CD4-positive, alpha-beta T cell treated with Interleukin-15 for 4 hours (primary cell): ENCODE data around the gene GDPGP1.
"Not testable (repeated sequence)": the region's sequence is repeated elsewhere in the genome, so short reads cannot be mapped to it uniquely, and the experiment has no call there.

Experiments used
- DNase-seq: peaks from one replicate; pipeline ENCODE4 v3.0.0-alpha.2; 2020; ENCODE audit warnings: low spot score

GDPGP1 gene

GRCh38 chr15:90234096-90234988 lies at the start of gene GDPGP1:
Gene GDPGP1, plus strand, starts transcription at chr15:90234209. Its CDS starts 6,700 bp downstream, at chr15:90240909.
- DNase-seq, result no peak

DNA sequence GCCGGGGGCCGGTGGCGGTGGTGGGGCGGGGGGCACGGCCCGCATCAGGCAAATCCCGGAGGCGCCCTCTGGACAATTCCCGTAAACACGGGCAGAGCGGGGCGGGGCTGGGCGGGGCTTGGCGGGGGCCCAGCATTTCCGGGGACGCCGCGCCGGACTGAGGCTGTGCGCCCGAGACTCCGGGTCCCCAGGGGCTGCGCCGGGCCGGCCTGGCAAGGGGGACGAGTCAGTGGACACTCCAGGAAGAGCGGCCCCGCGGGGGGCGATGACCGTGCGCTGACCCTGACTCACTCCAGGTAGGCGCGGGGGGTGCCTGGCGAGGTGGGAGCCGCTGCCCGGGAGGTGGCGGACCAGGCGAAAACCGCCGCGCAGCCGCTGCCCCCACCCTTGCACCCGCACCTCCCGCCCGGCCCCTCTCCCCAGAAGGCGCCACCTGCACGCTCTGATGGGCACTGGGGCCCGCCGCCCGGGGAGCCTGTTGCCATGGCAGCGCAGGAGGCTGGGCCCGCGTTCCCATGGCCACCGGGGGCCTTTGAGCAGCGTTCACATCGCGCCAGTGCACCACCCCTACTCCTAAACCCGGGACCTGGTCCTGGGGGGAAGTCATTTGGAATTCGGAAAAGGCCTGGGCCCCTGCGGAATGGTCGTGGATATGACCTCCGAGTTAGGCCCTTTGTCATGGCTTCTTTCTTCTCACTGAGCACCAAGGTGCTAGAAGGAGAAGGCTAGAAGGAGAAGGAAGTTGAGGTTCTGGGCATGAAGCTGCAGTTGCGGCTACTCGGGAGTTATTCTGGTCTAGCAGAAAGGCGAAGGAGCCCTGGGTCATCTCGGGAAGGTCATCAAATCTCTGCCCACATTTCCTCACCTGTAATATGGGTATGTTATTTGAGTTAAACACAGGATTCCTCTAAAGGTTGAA lies 49.0 kb upstream of the GDPGP1 start:
- peak; percentile 43 for DNase-seq

DNA sequence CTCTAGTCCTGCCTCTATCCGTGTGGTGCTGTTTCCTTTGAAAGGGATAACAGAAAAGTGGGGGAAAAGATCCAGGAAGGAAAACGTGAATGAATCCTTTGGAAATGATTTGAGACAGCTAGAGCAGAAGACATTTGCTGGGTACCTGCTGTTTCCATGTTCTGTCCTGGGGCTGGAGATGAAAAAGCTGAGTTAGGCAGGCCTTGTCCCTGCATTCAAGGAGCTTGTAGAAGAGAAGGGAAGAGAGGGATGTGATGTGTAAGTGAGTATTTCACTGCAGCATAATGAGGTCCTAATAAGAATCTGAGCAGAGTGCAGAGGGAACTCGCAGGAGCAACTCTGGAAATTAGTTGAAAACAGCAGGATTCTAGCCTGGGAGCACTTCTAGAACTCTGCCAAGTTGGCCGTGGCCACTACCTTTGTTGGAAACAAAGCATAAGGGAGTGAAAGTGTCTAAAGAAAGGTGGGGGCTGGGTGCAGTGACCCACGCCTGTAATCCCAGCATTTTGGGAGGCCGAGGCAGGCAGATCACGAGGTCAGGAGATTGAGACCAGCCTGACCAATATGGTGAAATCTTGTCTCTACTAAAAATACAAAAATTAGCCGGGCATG lies 46.6 kb upstream of the GDPGP1 start:
- DNase-seq, result no peak

- not testable (repeated sequence) for DNase-seq
Measured at GRCh38 chr15:90188065-90188464, 45.9 kb upstream of the GDPGP1 start.

DNA sequence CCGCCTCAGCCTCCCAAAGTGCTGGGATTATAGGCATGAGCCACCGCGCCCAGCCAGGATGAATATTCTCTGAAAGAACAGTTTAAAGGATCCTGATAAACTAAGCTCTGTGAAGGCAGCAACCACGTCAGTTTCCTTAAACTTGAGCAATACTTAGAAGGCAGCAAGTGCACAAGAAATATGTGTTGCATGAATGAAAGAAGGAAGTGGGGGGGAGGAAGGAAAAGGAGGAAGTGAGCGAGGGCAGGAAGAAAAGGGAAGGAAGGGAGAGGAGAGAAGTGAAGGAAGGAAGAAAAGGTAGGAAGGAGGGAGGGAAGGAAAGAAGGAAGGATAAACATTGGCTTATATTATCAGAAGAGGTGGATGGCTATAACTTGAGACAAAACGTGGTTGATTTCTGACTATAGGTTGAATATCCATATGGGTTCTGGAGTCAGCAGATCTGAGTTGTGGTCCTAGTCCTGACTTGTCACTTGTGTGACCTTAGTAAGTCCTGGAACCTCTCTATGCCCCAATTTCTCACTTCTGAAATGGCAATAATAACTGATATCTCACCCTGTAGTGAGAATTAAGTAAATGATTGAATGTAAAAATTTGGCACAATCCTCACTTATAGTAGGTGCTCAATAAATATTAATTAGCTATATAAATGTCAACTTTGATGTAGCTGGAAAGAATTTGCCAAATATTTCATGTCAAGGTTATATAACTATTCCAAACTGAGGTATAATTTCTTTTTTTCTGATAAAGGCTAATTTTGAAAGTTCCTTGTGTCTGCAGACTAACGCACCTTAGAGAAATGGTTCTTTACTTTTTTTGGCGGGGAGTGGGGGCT lies 44.9 kb upstream of the GDPGP1 start:
- no peak for DNase-seq

DNA sequence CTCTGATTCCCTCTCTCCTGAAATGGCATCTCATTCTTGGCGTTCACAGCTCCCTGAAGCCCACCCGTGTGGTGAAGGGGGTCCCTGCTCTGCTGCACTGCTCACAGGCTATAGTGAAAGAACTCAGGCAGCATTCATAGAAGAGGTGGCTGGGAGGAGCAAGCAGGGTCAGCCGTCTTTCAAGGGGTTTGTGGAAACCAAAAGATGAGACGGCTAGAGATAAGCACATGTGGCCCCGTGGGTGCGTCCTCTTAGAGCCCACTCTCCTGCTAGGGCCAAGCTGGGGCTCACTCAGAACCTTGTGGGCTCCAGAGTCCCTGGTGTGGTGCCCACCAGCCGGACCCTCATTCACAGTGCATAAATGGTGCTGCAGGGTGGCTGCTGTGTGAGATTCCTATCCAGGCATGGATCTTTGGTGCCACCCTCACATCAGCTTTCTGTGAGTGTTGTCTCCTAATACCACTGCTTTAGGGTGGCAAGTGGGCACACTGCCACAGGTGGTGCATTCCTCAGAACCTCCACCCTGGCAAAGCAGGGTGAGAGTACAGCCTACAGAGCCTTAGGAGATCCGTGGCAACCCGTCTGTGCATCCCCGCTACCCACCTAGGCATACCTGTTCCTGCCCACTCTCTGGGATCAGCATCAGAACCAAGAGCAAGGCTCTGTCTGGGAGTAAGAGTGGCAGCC lies 44.1 kb upstream of the GDPGP1 start:
- no peak for DNase-seq

DNA sequence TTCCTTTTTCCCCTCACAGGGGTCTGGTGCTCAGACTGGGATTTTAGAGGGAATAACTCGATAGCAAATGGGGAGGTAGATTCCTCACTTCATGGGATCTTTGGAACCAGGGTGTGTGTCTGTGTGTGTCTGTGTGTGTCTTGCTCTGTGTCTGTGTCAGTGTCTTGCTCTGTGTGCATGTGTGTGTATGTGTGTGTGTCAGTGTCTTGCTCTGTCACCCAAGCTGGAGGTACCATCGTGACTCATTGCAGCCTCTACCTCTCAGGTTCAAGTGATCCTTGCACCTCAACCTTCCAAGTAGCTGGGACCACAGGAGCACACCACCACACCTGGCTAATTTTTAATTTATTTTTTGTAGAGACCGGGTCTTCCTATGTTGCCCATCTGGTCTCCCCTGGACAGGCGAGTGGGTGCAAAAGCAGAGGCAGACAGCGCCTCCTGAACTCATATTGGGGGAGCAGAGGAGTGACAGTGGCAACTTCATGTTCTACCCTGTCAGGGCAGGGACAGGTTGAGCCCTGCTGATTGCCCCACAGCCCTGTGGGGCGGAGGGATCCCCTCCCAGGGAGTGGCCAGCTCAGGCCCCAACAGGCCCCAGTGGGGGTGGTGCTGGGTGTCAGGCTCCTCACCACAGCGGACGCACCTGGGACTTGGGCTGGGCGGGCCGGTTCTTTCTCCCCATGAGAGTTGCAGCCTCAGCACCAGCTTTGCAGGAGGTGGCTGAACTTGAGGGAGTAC lies 43.2 kb upstream of the GDPGP1 start:
- DNase-seq, result no peak

GRCh38 chr15:90191344-90191687 lies 42.7 kb upstream of the GDPGP1 start:
- no peak for DNase-seq

- DNase-seq, result peak; percentile 21
Measured at GRCh38 chr15:90191794-90192509, 42.1 kb upstream of the GDPGP1 start.

- no peak for DNase-seq
Measured at GRCh38 chr15:90192961-90193786, 40.8 kb upstream of the GDPGP1 start.

DNA sequence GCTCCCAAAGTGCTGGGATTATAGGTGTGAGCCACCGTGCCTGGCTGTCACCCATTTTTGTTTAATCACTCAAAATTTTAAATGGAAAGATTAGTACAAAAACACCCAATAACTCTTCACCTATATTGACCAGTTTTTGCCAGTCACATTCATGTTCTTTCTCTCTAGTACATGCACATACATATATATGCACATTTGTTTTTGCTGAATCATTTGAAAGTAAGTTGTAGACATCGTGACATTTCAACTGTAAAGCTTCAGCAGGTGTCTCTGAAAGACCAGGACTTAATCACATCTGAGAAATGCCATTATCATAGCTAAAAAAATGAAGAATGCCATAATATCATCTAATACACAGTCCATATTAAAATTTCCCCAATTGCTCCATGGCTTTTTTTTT lies 39.4 kb upstream of the GDPGP1 start:
- no peak for DNase-seq

DNA sequence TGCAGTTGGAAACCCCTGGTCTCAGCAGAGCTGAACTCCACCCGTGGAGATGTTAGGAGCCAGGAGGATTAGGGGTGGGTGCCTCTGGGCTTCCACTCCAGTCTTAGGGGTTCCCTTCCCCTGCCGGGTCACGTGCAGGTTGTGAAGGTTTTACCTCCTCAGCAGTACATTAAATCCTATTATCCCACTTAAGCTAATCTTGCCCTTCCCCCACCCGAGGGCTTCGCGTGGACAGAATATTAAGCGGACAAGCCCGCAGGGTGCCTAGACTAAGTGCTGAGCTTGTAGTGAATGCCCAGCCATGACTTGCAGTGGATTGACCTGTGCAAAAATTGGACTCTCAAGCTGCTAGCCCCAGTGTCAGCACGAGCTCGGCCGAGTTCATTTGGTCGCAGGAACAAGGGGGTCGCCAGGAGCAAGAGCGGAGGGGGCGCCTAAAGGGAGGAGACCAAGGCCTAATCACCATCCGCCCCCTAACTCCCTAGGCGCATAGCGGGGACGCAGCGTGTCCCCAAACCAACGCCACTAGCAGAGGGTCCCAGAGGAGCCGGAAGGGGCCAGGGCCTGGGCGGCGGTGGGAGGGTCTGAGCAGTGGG lies 33.4 kb upstream of the GDPGP1 start:
- DNase-seq, result no peak

DNA sequence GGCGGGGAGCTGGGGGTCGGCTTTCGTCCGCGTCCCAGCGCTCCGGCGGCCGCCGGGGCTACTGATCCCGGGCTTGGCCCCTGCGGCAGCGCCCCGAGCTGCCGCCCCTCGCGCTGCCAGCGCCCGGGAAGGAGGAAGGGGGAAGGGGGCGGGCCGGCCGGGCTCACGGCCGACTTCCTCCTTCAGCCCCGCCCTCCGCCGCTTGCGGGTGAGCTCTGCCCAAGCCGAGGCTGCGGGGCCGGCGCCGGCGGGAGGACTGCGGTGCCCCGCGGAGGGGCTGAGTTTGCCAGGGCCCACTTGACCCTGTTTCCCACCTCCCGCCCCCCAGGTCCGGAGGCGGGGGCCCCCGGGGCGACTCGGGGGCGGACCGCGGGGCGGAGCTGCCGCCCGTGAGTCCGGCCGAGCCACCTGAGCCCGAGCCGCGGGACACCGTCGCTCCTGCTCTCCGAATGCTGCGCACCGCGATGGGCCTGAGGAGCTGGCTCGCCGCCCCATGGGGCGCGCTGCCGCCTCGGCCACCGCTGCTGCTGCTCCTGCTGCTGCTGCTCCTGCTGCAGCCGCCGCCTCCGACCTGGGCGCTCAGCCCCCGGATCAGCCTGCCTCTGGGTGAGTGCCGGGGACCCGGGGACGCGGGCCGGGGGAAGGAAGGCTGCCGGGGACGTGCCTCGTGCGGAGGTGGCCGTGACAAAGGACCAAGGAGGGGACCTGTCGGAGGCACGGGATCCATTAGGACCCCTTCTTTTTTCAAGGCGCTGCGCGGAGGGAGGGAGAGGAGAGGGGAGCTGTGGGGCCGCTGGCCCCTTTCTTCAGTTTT lies 32.7 kb upstream of the GDPGP1 start, which contains the start of gene SEMA4B:
Gene SEMA4B, plus strand, starts transcription at position 201 of the 814 bp plus-strand sequence. Its CDS starts 249 bp downstream, at position 450.
- peak; percentile 55 for DNase-seq

GRCh38 chr15:90201944-90202375 lies 32.0 kb upstream of the GDPGP1 start:
- DNase-seq, result no peak

GRCh38 chr15:90202929-90203328 lies 31.1 kb upstream of the GDPGP1 start:
- DNase-seq, result no peak

DNA sequence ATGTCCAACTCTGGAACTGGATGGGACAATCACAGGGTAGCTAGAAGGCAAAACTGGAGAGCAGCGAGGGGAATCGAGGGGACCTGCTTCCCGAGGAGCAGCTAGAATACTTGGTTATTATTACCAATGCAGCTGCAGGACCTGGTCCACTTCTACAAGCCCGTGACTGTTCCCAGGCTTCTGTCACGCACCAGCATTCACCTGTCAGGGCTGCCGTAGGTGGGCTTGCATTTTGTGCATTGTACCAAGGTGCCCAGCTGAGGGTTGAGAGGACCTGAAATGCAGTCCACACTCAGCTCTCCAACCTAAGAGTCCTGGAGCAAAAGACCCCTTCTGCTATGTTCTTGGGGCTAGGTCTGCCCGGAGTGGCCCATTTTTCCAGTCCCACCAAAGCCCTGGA lies 30.5 kb upstream of the GDPGP1 start:
- DNase-seq, result no peak

DNA sequence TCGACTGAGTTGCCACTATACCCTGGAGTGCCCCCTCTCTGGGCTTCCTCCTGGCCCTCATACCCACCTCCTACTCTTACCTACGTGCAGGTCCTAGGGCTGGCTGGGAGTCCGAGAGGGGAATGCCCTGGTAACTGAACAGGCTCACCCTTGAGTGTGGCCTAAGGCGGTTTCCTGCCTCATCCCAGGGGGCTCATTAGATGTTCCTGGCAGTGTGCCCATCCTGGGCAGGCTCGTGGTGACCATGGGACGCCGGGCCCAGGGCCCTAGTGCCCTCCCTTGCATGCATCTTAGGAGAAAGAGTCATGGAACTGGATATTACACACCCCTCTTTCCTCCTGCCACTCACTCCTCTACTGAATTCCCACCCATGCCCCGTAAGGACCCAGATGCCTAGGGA lies 30.1 kb upstream of the GDPGP1 start:
- DNase-seq, result no peak
